H1 (cell line): ENCODE results near the gene PHLPP1. TPM values are rescaled to one million over a fixed set of nuclear protein-coding genes. Genes with fewer than 3 reads are reported as not detected.

Experiments
- CTCF ChIA-PET: fragments of 300-600 bp; sonication (Branson Sonifier 250); formaldehyde crosslinking; loops from one replicate; lab custom pipeline; 2021; ENCODE audit not compliant: partially characterized antibody; lab: Charles Lee
- POLR2A ChIA-PET: fragments of 300-600 bp; sonication (Branson Sonifier 250); formaldehyde crosslinking; loops from one replicate; lab custom pipeline; 2021; ENCODE audit warnings: inconsistent platforms; ENCODE audit not compliant: partially characterized antibody; lab: Charles Lee
- DNase-seq, 2 experiments: peaks; one replicate each; pipeline versions ENCODE4 v3.0.0 to v3.0.0-alpha.2; 2010 to 2022; ENCODE audit warnings: low spot score in 2 of 2, low read depth in 1 of 2, mixed read lengths in 1 of 2
- FAIRE-seq: peaks from 2 replicates; lab custom pipeline; 2011; peaks lifted over from hg19 to GRCh38; lab: Jason Lieb, UNC
- H2AFZ ChIP-seq: 2 replicates; pipeline ENCODE4 v1.8.1; 2012; ENCODE audit warnings: low read length, inconsistent platforms
- H2AK5ac ChIP-seq: 2 replicates; pipeline ENCODE4 v1.6.1; 2013; ENCODE audit warnings: low read depth, low read length
- H2BK120ac ChIP-seq: replicated peaks from 2 replicates; pipeline ENCODE3; 2013; ENCODE audit warnings: low read depth, low read length, inconsistent platforms
- H2BK12ac ChIP-seq: 2 replicates; pipeline ENCODE4 v1.6.1; 2013; ENCODE audit warnings: low read depth, low read length
- H2BK15ac ChIP-seq: 2 replicates; pipeline ENCODE4 v1.6.1; 2013; ENCODE audit warnings: low read length
- H2BK20ac ChIP-seq: 2 replicates; pipeline ENCODE4 v1.6.1; 2013; ENCODE audit warnings: low read length
- H2BK5ac ChIP-seq: 2 replicates; pipeline ENCODE4 v1.6.1; 2013; ENCODE audit warnings: low read depth, low read length
- H3K14ac ChIP-seq: 2 replicates; pipeline ENCODE4 v1.6.1; 2013; ENCODE audit warnings: inconsistent platforms; ENCODE audit not compliant: insufficient read length
- H3K18ac ChIP-seq: 2 replicates; pipeline ENCODE4 v1.6.1; 2013; ENCODE audit warnings: low read length; ENCODE audit errors: extremely low read depth
- H3K23ac ChIP-seq: 2 replicates; pipeline ENCODE4 v1.6.1; 2013; ENCODE audit warnings: inconsistent platforms; ENCODE audit not compliant: insufficient read length
- H3K23me2 ChIP-seq: 2 replicates; pipeline ENCODE4 v1.6.1; 2013; ENCODE audit warnings: low read depth, low read length
- H3K27ac ChIP-seq: 2 replicates; pipeline ENCODE4 v1.6.1; 2011; ENCODE audit warnings: low read depth, low read length, inconsistent platforms
- H3K27me3 ChIP-seq, 4 experiments: replicated peaks in 1 of 4; 1 replicate in 1 of 4; 2 replicates in 3 of 4; pipeline versions ENCODE4 v1.6.1 to v1.8.1; 2011 to 2013; ENCODE audit warnings: low read length in 3 of 4, mild to moderate bottlenecking in 3 of 4, inconsistent platforms in 2 of 4, mixed read lengths in 2 of 4, moderate library complexity in 1 of 4; ENCODE audit not compliant: control insufficient read depth in 3 of 4, insufficient read depth in 3 of 4; ENCODE audit errors: extremely low read depth in 1 of 4
- H3K36me3 ChIP-seq, 4 experiments: 2 replicates each; pipeline versions ENCODE4 v1.6.1 to v1.8.1; 2011 to 2013; ENCODE audit warnings: mild to moderate bottlenecking in 4 of 4, low read length in 3 of 4, moderate library complexity in 2 of 4, control low read depth in 1 of 4, inconsistent platforms in 1 of 4; ENCODE audit not compliant: insufficient read depth in 4 of 4, control insufficient read depth in 2 of 4
- H3K4ac ChIP-seq: replicated peaks from 2 replicates; pipeline ENCODE3; 2013; ENCODE audit warnings: low read length, low read depth, mixed read lengths, inconsistent platforms; ENCODE audit not compliant: insufficient read length
- H3K4me1 ChIP-seq, 4 experiments: replicated peaks in 1 of 4; 1 replicate in 1 of 4; 2 replicates in 3 of 4; pipeline versions ENCODE4 v1.6.1 to v1.8.1; 2011 to 2013; ENCODE audit warnings: low read length in 3 of 4, inconsistent platforms in 2 of 4, mixed read lengths in 1 of 4; ENCODE audit not compliant: insufficient read depth in 4 of 4, control insufficient read depth in 3 of 4
- H3K4me2 ChIP-seq, 2 experiments: 2 replicates each; pipeline versions ENCODE4 v1.6.1 to v1.8.1; 2011 to 2013; ENCODE audit warnings: low read depth in 2 of 2, low read length in 2 of 2, control low read depth in 1 of 2, inconsistent platforms in 1 of 2, mild to moderate bottlenecking in 1 of 2; ENCODE audit not compliant: insufficient read depth in 1 of 2
- H3K4me3 ChIP-seq, 4 experiments: fragments of 200-600, 300-600 bp in 1 of 4; sonication (generic), shearing (Covaris generic), sonication (Bioruptor Twin) in 1 of 4; 2 replicates each; pipeline versions ENCODE4 v1.5.1 to v1.8.1; 2011 to 2016; ENCODE audit warnings: low read length in 4 of 4, low read depth in 3 of 4, control low read depth in 2 of 4, inconsistent platforms in 2 of 4, mild to moderate bottlenecking in 2 of 4, mixed read lengths in 1 of 4, moderate library complexity in 1 of 4; ENCODE audit not compliant: insufficient read depth in 2 of 4; ENCODE audit errors: extremely low read depth in 1 of 4
- H3K56ac ChIP-seq: replicated peaks from 2 replicates; pipeline ENCODE3; 2013; ENCODE audit warnings: low read depth, mild to moderate bottlenecking, mixed read lengths, low read length, inconsistent platforms; ENCODE audit not compliant: insufficient read length
- H3K79me1 ChIP-seq: 2 replicates; pipeline ENCODE4 v1.6.1; 2013; ENCODE audit warnings: low read depth, low read length, control low read depth
- H3K79me2 ChIP-seq, 2 experiments: 2 replicates each; pipeline versions ENCODE4 v1.6.1 to v1.8.1; 2012 to 2013; ENCODE audit warnings: low read length in 2 of 2, mild to moderate bottlenecking in 2 of 2, inconsistent platforms in 1 of 2; ENCODE audit not compliant: insufficient read depth in 2 of 2, control insufficient read depth in 1 of 2
- H3K9ac ChIP-seq, 4 experiments: replicated peaks in 1 of 4; 1 replicate in 1 of 4; 2 replicates in 3 of 4; pipeline versions ENCODE4 v1.6.1 to v1.8.1; 2011 to 2013; ENCODE audit warnings: low read depth in 3 of 4, low read length in 3 of 4, control low read depth in 2 of 4, mild to moderate bottlenecking in 2 of 4, moderate library complexity in 2 of 4, inconsistent platforms in 1 of 4; ENCODE audit errors: extremely low read depth in 1 of 4
- H3K9me3 ChIP-seq, 2 experiments: 2 replicates each; pipeline versions ENCODE4 v1.6.1 to v1.8.1; 2012 to 2013; ENCODE audit warnings: mild to moderate bottlenecking in 2 of 2, moderate library complexity in 2 of 2, control low read depth in 1 of 2, inconsistent platforms in 1 of 2, low read depth in 1 of 2, low read length in 1 of 2, mixed read lengths in 1 of 2; ENCODE audit not compliant: insufficient read depth in 2 of 2
- H4K20me1 ChIP-seq, 2 experiments: replicated peaks in 1 of 2; 2 replicates each; pipeline versions ENCODE3 to v1.8.1; 2011 to 2013; ENCODE audit warnings: inconsistent platforms in 2 of 2, low read length in 2 of 2, mild to moderate bottlenecking in 1 of 2; ENCODE audit not compliant: insufficient read depth in 2 of 2, control insufficient read depth in 1 of 2
- H4K5ac ChIP-seq: 2 replicates; pipeline ENCODE4 v1.6.1; 2013; ENCODE audit warnings: low read length, low read depth, mixed read lengths, inconsistent platforms; ENCODE audit not compliant: insufficient read length
- H4K8ac ChIP-seq: 2 replicates; pipeline ENCODE4 v1.8.0; 2013; ENCODE audit warnings: mild to moderate bottlenecking, moderate library complexity, low read length, inconsistent platforms; ENCODE audit not compliant: insufficient read depth; ENCODE audit errors: extremely low read depth
- H4K91ac ChIP-seq: replicated peaks from 2 replicates; pipeline ENCODE3; 2013; ENCODE audit warnings: low read length, mixed read lengths, inconsistent platforms; ENCODE audit not compliant: insufficient read length
- JUN ChIP-seq: IDR thresholded peaks from 2 replicates; pipeline ENCODE4 v1.6.1; 2011; ENCODE audit warnings: low read depth, mild to moderate bottlenecking, improper control_type of control experiment, low read length
- KDM1A ChIP-seq: fragments of 200-600, 300-600 bp; sonication (generic); IDR thresholded peaks from 2 replicates; pipeline ENCODE4 v1.7.1; 2016; ENCODE audit warnings: mild to moderate bottlenecking, low read length, borderline replicate concordance
- SP2 ChIP-seq: IDR thresholded peaks from 2 replicates; pipeline ENCODE4 v1.6.1; 2012; ENCODE audit warnings: mild to moderate bottlenecking, low read length, inconsistent platforms
- SRF ChIP-seq: IDR thresholded peaks from 2 replicates; pipeline ENCODE4 v1.6.1; 2011; ENCODE audit warnings: mild to moderate bottlenecking, low read depth, low read length, moderate library complexity
- WGBS, 2 experiments: shearing (Covaris generic) in 1 of 2; methylation state at CpG; one replicate each; pipeline versions ENCODE4 v1.1.6 to v1.1.7; 2013 to 2015; ENCODE audit warnings: low lambda C conversion rate in 2 of 2, mixed read lengths in 2 of 2, inconsistent platforms in 1 of 2, low coverage in 1 of 2, missing lambda C conversion rate in 1 of 2; ENCODE audit not compliant: insufficient replicate concordance in 2 of 2, insufficient coverage in 1 of 2, insufficient read length in 1 of 2; ENCODE audit errors: extremely low coverage in 1 of 2, missing lambda C conversion rate in 1 of 2; 5-methylcytosine and 5-hydroxymethylcytosine counted together
- polyA plus RNA-seq, 7 experiments: library from polyadenylated mRNA; depleted of rRNA in 3 of 7; stranded (reverse) in 5 of 7; unstranded in 2 of 7; fragments of >200 nt in 5 of 7; fragments of 200-250 nt in 2 of 7; gene quantifications; 1 replicate in 5 of 7; 2 replicates in 1 of 7; 4 replicates in 1 of 7; pipeline versions ENCODE4 v1.2.1 to v1.2.3, GENCODE V29; 2011 to 2013; ENCODE audit warnings: missing spikeins in 2 of 7, mixed read lengths in 2 of 7
- total RNA-seq: library from RNA; stranded (reverse); fragmentation: NEBNext Ultra II Directional; extraction: Animal tissue kit (Norgen Biotek cat#: 25700); gene quantifications from 2 replicates; pipeline ENCODE4 v1.2.1, GENCODE V29; 2021

PHLPP1 gene
- total and polyA plus RNA-seq, 2 of the 8 experiments (the other 6 are each of a cell fraction or from before 2014, with no cell fraction given) = 28.0 to 66.3 TPM

GRCh38 chr18:62862466-62862865 is 147.1 kb downstream of the PHLPP1 start:
- H3K23ac ChIP-seq = no peak overlapping the region
- FAIRE-seq = no peak
- no peaks in the 10 kb centered on the region for H3K27me3 ChIP-seq
- TF ChIP-seq JUN = no peak
- TF ChIP-seq SP2 = no peak
- TF ChIP-seq SRF = no peak
- no peak for TF ChIP-seq KDM1A
- TF ChIP-seq, all 59 proteins: peak for 0
- H3K4me2 ChIP-seq = no peak overlapping the region
- H2BK120ac ChIP-seq = no peak overlapping the region
- H3K56ac ChIP-seq = no peak overlapping the region
- ChIA-PET CTCF (interaction anchor here (0.8 to 1.5 kb wide), 2 partner anchors 14 to 27 kb away, joined by 4 to 5 read pairs; no protein-coding TSS in a partner anchor), POLR2A (no interaction called here)
- H3K14ac ChIP-seq = no peak overlapping the region
- H3K79me1 ChIP-seq = 0 out of 2 replicates have a peak, but pooled peaks cover 2% of the 10 kb centered on the region
- H4K5ac ChIP-seq = no peak overlapping the region
- H2BK12ac ChIP-seq = no peak overlapping the region
- no peak overlapping the region for H3K4ac ChIP-seq
- H2AFZ ChIP-seq = no peak overlapping the region
- no peak overlapping the region for H3K18ac ChIP-seq
- no peak overlapping the region for H3K9ac ChIP-seq
- no peak overlapping the region for H2BK5ac ChIP-seq
- no peaks in the 10 kb centered on the region for H3K23me2 ChIP-seq
- H2BK15ac ChIP-seq = no peak overlapping the region
- peaks cover 0 to 3% (median under 1%) of the 10 kb centered on the region in 4 experiments; a peak in 2 of 7 replicates for H3K4me1 ChIP-seq
- H3K27ac ChIP-seq = no peak overlapping the region
- no peak overlapping the region for H4K8ac ChIP-seq
- H3K79me2 ChIP-seq = peaks cover 0 to 49% of the 10 kb centered on the region in 2 experiments; a peak in 2 of 4 replicates
- H2AK5ac ChIP-seq = no peak overlapping the region
- no peaks in the 10 kb centered on the region for H4K20me1 ChIP-seq
- H4K91ac ChIP-seq = no peak overlapping the region
- H3K4me3 ChIP-seq = no peak overlapping the region
- H3K9me3 ChIP-seq = no peaks in the 10 kb centered on the region
- no peak for DNase-seq
- H3K36me3 ChIP-seq = peaks cover 2 to 10% (median 3%) of the 10 kb centered on the region in 4 experiments; a peak in 3 of 8 replicates
- 85% methylated on average over 2 of the region's 2 CpGs; no CpG with 5 or more reads in 1 of the 2 experiments for WGBS, 2 experiments
- H2BK20ac ChIP-seq = no peak overlapping the region
